K562 (cell line): Measurements from ENCODE around the gene TTC9C. TPM values are rescaled to one million over a fixed set of nuclear protein-coding genes. Genes with fewer than 3 reads are reported as not detected.
A peak's percentile ranks its signal among the peaks of the same experiment; 100 is the strongest.

Experiments used
- CHD2 ChIP-seq: IDR thresholded peaks from 2 replicates; pipeline ENCODE4 v1.6.1; 2011; ENCODE audit warnings: low read depth, low read length
- MAFF ChIP-seq: IDR thresholded peaks from 2 replicates; pipeline ENCODE4 v1.6.1; 2012; ENCODE audit warnings: low read length, improper control_type of control experiment
- MECOM ChIP-seq: fragments of 250-450 bp; sonication (Bioruptor Pico); IDR thresholded peaks from 2 replicates; pipeline ENCODE4 v1.8.0; 2022; ENCODE audit warnings: inconsistent platforms
- MTF1 ChIP-seq: fragments of 250-450 bp; sonication (Bioruptor Pico); IDR thresholded peaks from 2 replicates; pipeline ENCODE4 v1.9.0; 2021; ENCODE audit warnings: moderate library complexity, mild to moderate bottlenecking, inconsistent platforms, borderline replicate concordance
- NR2C2 ChIP-seq, 2 experiments: fragments of 200-800 bp in 1 of 2; sonication (Bioruptor generic) in 1 of 2; sonication (generic) in 1 of 2; formaldehyde crosslinking in 1 of 2; IDR thresholded peaks; 2 replicates each; pipeline versions ENCODE4 v1.6.1 to v1.8.0; 2016 to 2022; ENCODE audit warnings: mild to moderate bottlenecking in 1 of 2, missing compliant biosample characterization in 1 of 2, missing genetic modification characterization in 1 of 2, missing genetic modification reagents in 1 of 2
- PPARD ChIP-seq: fragments of 250-450 bp; sonication (Bioruptor Pico); IDR thresholded peaks from 2 replicates; pipeline ENCODE4 v1.8.0; 2022; ENCODE audit warnings: inconsistent platforms, mild to moderate bottlenecking, moderate library complexity
- SRF ChIP-seq, 2 experiments: fragments of 250-450, 450-650 bp in 1 of 2; sonication (Bioruptor Pico) in 1 of 2; sonication (generic) in 1 of 2; formaldehyde crosslinking; IDR thresholded peaks; 2 replicates each; pipeline versions ENCODE4 v1.5.0 to v1.5.1; 2020 to 2022; ENCODE audit warnings: mild to moderate bottlenecking in 1 of 2, missing genetic modification reagents in 1 of 2
- TAL1 ChIP-seq: fragments of 450-650 bp; IDR thresholded peaks from 2 replicates; pipeline ENCODE4 v1.6.1; 2016; ENCODE audit warnings: mild to moderate bottlenecking
- TCF3 ChIP-seq: sonication (generic); formaldehyde crosslinking; IDR thresholded peaks from 2 replicates; pipeline ENCODE4 v1.4.0; 2020; ENCODE audit warnings: mild to moderate bottlenecking, missing genetic modification reagents
- ZBTB8A ChIP-seq: fragments of 450-650 bp; IDR thresholded peaks from 2 replicates; pipeline ENCODE4 v1.6.1; 2018; ENCODE audit warnings: mild to moderate bottlenecking, moderate library complexity; ENCODE audit not compliant: partially characterized antibody
- ZNF165 ChIP-seq: fragments of 250-450 bp; sonication (Bioruptor Pico); IDR thresholded peaks from 2 replicates; pipeline ENCODE4 v1.4.0; 2020; ENCODE audit warnings: borderline replicate concordance
- ZNF24 ChIP-seq: fragments of 450-650 bp; IDR thresholded peaks from 2 replicates; pipeline ENCODE4 v1.6.1; 2016
- ZNF324 ChIP-seq: fragments of 250-450 bp; sonication (Bioruptor Pico); IDR thresholded peaks from 2 replicates; pipeline ENCODE4 v1.4.0; 2020; ENCODE audit warnings: mild to moderate bottlenecking
- polyA plus RNA-seq, 8 experiments: library from polyadenylated mRNA; depleted of rRNA in 4 of 8; stranded (reverse) in 5 of 8; unstranded in 3 of 8; fragments of >200 nt; fragmentation: Nextera tagmentation in 2 of 8; fragmentation: Illumina TruSeq in 1 of 8; extraction: Ambion mirVana in 2 of 8; extraction: Trizol in 1 of 8; gene quantifications; 2 replicates each; pipeline versions ENCODE4 v1.2.1 to v1.2.3, GENCODE V29; 2011 to 2014; ENCODE audit warnings: inconsistent platforms in 1 of 8, missing spikeins in 1 of 8
- total RNA-seq, 7 experiments: library from RNA; depleted of rRNA in 6 of 7; stranded (reverse); fragments of >200 nt in 6 of 7; fragmentation: Illumina TruSeq in 2 of 7; extraction: Trizol in 2 of 7; gene quantifications; 2 replicates each; pipeline versions ENCODE4 v1.2.1 to v1.2.3, GENCODE V29; 2011 to 2021; ENCODE audit warnings: low replicate concordance in 1 of 7
- TF ChIP-seq, protein P1 (sequence below): fragments of 450-650 bp; IDR thresholded peaks from 2 replicates; pipeline ENCODE4 v1.7.1; 2018; ENCODE audit warnings: mild to moderate bottlenecking, low read depth; ENCODE audit not compliant: partially characterized antibody
- TF ChIP-seq, protein P2 (sequence below): sonication (generic); formaldehyde crosslinking; IDR thresholded peaks from 2 replicates; pipeline ENCODE4 v1.8.0; 2022; ENCODE audit warnings: missing genetic modification reagents, mild to moderate bottlenecking, borderline replicate concordance
- TF ChIP-seq, protein P3 (sequence below): sonication (generic); formaldehyde crosslinking; IDR thresholded peaks from 2 replicates; pipeline ENCODE4 v1.8.1; 2022; ENCODE audit warnings: missing genetic modification reagents
- TF ChIP-seq, protein P4 (sequence below): fragments of 450-650 bp; IDR thresholded peaks from 2 replicates; pipeline ENCODE4 v1.6.1; 2017; ENCODE audit warnings: antibody characterized with exemption, mild to moderate bottlenecking

TTC9C gene
- total and polyA plus RNA-seq, 9 of the 15 experiments (the other 6 are each of a cell fraction or from before 2014, with no cell fraction given) = 32.8 to 59.0 (median 37.1) TPM

DNA sequence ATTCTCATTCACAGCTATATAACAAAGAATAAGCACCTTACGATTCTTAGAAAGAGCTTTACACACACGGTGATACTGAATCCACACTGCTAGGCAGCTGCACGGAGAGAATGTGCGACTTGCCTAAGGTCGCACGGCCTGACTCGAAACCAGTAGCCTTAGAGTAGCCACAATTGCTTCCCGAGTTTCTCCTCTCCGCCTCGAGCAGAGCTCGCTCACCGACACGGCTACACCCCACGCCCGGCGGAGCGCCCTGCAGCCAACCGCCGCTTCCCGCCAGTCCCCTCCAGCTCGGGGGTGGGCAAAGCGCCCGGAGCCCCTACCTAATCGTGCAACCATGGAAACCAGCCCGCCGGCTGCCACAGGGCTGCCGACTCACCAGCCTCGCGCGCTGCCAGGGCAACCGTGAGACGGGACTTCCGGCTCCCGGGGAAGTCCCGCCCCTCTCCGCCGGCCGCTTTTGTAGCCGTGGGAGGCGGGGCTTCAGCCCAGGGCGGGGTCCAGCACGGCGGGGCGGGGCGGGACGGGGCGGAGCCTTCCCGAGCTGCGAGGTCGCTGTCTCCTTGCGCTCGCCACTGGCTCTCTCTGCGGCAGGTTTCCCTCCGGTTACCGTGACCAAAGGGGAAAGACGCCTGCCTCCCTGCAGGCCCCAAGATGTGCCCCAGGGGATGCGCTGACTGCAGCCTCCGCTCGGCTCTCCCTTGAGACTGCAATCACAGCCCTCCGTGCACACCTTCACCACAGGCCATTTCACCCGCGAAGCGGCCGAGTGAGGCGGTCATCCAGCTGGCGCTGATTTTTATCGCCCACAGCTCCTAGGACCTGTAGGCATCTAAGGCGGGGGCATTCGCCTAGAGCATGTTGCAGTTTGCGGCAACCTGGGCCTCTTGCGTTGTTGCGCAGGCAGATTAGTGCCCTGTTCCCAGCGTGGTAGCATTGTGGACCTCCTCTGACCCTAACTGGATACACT, 22.1 kb upstream of the TTC9C start (continued):
- TF ChIP-seq, protein P1, sequence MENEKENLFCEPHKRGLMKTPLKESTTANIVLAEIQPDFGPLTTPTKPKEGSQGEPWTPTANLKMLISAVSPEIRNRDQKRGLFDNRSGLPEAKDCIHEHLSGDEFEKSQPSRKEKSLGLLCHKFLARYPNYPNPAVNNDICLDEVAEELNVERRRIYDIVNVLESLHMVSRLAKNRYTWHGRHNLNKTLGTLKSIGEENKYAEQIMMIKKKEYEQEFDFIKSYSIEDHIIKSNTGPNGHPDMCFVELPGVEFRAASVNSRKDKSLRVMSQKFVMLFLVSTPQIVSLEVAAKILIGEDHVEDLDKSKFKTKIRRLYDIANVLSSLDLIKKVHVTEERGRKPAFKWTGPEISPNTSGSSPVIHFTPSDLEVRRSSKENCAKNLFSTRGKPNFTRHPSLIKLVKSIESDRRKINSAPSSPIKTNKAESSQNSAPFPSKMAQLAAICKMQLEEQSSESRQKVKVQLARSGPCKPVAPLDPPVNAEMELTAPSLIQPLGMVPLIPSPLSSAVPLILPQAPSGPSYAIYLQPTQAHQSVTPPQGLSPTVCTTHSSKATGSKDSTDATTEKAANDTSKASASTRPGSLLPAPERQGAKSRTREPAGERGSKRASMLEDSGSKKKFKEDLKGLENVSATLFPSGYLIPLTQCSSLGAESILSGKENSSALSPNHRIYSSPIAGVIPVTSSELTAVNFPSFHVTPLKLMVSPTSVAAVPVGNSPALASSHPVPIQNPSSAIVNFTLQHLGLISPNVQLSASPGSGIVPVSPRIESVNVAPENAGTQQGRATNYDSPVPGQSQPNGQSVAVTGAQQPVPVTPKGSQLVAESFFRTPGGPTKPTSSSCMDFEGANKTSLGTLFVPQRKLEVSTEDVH = no peak
- TF ChIP-seq MAFF (no peak), MTF1 (no peak), TCF3 (CRISPR knock-in tag) (no peak), ZNF324 (CRISPR knock-in tag) (no peak), CHD2 (no peak), MECOM (CRISPR knock-in tag) (no peak), ZBTB8A (no peak), TAL1 (no peak), ZNF165 (CRISPR knock-in tag) (0 out of 2 replicates have a peak, but pooled peaks have one; percentile 55), SRF (CRISPR knock-in tag; IDR thresholded peaks at IDR 0.05) (peak; percentile 23 to 28; a peak in 2 of 4 replicates), PPARD (CRISPR knock-in tag) (no peak), NR2C2 (CRISPR knock-in tag; IDR thresholded peaks at IDR 0.05) (0 out of 2 replicates have a peak, but pooled peaks have one; percentile 23), NR2C2 (tag; IDR thresholded peaks at IDR 0.05) (no peak), ZNF24 (no peak)
- TF ChIP-seq, protein P2, sequence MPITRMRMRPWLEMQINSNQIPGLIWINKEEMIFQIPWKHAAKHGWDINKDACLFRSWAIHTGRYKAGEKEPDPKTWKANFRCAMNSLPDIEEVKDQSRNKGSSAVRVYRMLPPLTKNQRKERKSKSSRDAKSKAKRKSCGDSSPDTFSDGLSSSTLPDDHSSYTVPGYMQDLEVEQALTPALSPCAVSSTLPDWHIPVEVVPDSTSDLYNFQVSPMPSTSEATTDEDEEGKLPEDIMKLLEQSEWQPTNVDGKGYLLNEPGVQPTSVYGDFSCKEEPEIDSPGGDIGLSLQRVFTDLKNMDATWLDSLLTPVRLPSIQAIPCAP (CRISPR knock-in tag) = no peak
- TF ChIP-seq, protein P3, sequence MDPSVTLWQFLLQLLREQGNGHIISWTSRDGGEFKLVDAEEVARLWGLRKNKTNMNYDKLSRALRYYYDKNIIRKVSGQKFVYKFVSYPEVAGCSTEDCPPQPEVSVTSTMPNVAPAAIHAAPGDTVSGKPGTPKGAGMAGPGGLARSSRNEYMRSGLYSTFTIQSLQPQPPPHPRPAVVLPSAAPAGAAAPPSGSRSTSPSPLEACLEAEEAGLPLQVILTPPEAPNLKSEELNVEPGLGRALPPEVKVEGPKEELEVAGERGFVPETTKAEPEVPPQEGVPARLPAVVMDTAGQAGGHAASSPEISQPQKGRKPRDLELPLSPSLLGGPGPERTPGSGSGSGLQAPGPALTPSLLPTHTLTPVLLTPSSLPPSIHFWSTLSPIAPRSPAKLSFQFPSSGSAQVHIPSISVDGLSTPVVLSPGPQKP (CRISPR knock-in tag) = no peak
- TF ChIP-seq, protein P4, sequence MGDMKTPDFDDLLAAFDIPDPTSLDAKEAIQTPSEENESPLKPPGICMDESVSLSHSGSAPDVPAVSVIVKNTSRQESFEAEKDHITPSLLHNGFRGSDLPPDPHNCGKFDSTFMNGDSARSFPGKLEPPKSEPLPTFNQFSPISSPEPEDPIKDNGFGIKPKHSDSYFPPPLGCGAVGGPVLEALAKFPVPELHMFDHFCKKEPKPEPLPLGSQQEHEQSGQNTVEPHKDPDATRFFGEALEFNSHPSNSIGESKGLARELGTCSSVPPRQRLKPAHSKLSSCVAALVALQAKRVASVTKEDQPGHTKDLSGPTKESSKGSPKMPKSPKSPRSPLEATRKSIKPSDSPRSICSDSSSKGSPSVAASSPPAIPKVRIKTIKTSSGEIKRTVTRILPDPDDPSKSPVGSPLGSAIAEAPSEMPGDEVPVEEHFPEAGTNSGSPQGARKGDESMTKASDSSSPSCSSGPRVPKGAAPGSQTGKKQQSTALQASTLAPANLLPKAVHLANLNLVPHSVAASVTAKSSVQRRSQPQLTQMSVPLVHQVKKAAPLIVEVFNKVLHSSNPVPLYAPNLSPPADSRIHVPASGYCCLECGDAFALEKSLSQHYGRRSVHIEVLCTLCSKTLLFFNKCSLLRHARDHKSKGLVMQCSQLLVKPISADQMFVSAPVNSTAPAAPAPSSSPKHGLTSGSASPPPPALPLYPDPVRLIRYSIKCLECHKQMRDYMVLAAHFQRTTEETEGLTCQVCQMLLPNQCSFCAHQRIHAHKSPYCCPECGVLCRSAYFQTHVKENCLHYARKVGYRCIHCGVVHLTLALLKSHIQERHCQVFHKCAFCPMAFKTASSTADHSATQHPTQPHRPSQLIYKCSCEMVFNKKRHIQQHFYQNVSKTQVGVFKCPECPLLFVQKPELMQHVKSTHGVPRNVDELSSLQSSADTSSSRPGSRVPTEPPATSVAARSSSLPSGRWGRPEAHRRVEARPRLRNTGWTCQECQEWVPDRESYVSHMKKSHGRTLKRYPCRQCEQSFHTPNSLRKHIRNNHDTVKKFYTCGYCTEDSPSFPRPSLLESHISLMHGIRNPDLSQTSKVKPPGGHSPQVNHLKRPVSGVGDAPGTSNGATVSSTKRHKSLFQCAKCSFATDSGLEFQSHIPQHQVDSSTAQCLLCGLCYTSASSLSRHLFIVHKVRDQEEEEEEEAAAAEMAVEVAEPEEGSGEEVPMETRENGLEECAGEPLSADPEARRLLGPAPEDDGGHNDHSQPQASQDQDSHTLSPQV = no peak
